GM18526 (cell line): Measurements from ENCODE around the gene IER5.

Experiments
- POLR2A ChIP-seq: IDR thresholded peaks from 3 replicates; pipeline ENCODE4 v1.6.1; 2011; ENCODE audit not compliant: insufficient read length; ENCODE audit errors: extremely low read depth

Gene IER5

GRCh38 chr1:181114574-181115367 is 26.3 kb downstream of the IER5 start:
- TF ChIP-seq POLR2A: no peak

DNA sequence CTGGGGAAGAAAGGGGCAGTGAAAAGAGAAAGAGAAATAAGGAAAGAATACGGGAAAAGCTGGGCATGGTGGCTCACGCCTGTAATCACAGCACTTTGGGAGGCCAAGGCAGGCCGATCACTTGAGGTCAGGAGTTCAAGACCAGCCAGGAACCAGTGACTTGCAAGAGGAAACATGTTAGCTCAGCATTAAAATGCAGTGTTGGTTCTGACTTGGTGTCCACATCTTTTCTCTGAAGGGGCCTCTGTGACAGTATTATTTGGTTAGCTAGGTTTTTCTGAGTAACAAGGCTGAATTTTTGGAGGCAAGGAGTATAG is 26.8 kb downstream of the IER5 start:
- TF ChIP-seq POLR2A: no peak

DNA sequence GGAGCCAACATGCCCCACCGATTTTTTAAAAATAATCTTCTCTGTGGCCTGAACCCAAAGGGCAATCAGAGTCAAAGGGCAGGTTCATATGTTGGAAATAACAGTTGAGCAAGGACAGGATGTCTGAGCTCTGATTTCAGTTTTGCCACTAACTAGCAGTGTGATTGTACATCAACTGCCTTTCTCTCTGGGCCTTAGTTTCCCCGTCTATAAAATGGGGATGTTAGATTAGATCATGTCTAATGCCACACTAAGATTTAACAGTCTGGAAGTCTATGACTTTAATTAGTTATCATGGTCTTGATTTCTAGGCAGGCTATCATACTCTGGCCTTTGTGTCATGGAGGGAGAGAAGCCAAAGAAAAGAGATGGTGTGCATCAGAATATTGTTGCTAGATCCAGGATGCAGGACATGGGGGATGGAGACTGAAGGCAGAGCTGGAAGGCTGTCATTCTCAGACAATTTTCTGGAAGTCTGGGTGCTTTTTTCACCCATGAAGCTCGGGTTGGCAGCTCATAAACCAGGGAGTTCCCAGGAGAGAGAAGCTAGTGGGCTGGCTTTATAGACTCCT is 28.4 kb downstream of the IER5 start:
- TF ChIP-seq POLR2A: no peak

DNA sequence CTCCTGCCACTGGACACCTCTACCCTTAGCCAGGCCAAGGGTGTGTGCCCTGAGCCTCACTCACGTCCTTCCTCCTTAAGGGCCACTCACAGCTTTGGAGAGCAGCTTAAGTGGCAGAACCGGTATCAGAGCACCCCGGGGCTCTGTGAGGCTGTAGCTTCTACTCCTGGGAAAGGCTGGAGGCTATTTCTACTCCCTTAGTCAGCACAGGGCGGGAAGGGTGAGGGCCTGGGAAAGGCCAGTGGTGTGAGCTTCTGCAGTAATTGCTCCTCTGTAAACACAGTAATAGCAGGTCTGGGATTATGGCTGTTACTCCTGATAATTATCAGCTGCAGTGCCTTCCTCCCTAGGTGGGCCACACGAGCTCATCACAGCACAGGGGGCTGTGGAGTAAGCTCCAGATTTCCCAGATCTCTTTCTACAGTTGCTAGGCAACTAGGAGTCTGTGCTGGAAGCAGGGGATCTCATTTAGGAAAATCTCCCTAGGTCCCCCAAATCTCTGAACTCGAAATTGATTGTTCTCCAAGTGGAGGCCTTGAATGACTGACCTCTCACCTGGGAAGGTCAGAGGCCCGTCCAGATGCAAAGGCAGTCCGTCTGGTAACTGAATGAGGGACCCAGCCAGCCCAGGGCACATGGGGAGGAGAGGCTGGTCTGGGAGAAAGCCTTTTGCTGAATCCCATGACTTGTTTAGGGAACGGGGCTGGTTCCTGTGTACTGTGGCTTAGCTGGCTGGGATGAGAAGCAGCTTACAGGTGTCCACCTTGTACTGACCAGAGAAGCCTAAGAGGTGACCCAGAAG is 29.3 kb downstream of the IER5 start:
- no peak for TF ChIP-seq POLR2A

DNA sequence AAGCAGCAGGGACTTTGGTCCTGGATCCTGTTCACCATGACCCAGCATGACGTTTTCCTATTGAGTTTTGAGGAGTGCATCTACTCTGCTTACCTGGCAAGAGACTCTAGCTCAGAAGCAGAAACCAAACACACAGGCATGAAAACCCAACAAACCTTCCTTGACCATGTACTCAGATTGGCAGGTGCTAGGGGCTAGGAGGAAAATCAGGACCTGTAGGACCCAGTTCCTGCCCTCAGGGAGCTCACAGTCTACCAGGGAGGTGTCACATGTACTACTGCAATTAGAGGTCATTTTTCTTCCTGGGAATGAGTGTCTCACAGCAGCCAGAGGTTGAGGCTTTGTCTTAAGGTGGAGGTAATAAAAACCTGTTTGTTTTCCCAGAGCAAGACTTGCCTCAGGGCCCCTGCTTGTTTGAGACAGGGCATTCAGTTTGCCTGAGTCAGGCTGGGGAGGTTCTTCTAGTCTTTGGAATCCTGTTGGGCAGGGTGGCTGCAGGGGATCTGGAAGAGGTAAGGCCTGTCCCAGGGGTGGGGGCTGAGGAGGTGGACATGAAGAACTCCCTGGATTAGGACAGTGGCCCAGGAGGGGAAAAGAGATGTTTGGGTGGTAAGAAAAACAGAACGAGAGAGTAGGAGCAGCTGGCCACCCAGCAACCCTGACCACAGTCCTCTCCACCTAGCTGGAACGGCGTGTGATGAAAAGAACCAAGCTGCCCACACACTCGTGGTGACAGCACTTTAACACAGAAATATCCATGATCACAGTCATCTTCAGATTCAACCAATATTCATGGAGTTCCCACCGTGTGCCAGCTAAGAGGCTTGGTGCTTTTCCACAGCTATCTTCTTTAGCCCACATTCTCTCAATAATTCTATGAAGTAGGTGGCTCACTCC is 30.8 kb downstream of the IER5 start:
- no peak for TF ChIP-seq POLR2A

- no peak for TF ChIP-seq POLR2A
Observed at GRCh38 chr1:181120924-181121323, 32.4 kb downstream of the IER5 start.

GRCh38 chr1:181121498-181121897 is 33.0 kb downstream of the IER5 start:
- TF ChIP-seq POLR2A: no peak

GRCh38 chr1:181122222-181122621 is 33.7 kb downstream of the IER5 start:
- TF ChIP-seq POLR2A: no peak

- TF ChIP-seq POLR2A: no peak
Observed at GRCh38 chr1:181123173-181123572, 34.7 kb downstream of the IER5 start.

DNA sequence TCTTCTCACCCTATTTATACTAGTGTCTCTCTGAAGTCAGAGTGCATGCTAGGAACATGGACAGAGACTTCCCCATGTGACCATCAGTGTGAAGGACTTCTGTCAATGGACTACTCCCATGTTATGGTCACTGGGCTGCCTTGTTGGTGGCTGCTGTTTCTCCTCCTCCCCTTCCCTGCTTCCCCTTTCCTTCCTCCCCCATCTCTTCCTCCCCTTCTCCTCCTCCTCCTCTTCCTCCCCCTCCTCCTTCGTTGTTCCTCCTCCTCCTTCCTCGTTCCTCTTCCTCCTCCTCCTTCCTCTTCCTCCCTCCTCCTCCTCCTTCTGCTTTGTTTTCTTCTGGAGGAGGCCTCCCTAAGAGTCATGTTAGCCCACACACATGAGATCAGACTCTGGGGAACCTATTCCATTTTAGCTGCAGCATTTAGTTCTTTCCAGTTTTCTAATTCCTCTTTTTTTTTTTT is 35.8 kb downstream of the IER5 start:
- TF ChIP-seq POLR2A: no peak

DNA sequence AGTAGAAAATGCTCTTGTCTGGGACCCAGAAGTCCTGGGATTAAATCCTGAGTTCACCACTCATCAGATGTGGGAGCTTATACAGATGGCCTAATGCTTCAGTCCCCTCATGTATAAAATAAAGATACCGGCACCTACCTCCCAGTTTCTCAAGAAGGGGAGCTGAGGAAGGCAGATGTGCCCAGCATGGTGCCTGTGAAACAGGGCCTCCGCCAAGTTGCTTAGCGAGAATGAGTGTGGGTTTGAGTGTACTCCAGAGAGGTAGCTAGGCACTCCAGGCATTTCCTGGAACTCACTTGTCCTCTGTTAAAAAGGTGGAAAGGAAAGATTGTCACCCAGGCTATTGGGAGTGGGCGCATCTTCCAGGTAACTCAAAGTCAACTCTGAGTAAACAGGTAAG is 37.8 kb downstream of the IER5 start:
- no peak for TF ChIP-seq POLR2A

DNA sequence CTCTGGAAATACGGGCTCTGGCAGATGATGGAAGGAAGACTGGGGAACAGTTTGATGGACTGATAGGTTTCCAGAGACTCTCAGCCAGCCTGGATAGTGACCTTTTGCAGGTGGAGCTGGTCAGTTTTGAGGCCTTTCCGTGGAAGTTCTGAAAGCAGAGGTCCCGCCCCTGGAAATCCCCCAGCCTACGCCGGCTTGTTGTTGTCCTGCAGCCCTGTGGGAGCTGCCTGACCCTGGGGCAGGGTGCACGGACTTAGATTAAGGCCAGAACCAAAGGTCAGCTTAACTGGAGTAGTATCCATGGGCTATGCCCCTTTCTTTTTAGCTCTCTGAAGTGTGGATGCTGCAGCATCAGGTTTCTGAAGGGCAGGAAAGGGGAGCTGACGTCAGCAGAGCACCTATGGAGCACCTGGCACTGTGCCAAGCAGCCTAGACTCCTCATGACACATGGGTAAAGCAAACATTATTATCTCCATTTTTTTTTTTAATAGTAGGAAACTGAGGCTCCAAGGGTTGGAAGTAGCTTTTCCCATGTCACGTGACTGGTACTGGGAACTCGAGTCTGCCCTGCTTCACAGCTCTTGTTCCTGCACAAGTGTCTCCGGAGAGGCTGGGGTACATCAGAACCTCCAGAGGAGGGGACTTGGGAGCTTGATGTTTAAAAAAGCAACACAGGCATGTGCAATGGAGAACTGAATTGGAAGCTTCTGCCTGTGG is 38.5 kb downstream of the IER5 start:
- no peak for TF ChIP-seq POLR2A

DNA sequence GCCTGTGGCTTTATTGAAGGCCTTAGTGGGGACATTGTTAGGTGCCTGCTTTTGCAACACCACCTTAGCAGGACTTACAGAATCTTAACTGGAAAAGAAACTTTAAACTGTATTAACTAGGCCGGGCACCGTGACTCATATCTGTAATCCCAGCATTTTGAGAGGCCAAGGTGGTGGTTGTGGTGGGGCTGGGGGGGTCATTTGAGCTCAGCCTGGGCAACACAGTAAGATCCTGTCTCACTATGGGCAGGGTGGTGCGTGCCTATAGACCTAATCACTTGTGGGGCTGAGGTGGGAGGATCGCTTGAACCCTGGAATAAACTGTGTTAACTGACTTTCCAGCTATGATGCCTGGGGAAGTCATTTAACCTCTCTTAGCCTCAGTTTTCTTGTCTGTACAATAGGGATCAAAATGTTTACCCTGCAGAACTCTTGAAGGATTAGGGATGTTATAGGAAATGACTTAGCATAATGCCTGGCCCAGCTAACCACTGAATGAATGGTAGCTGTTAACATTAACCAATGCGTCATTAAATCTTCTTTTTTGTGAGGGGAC is 39.5 kb downstream of the IER5 start:
- no peak for TF ChIP-seq POLR2A
